CD4-positive, alpha-beta T cell treated with Interleukin-6 at 100 ng/mL for 8 hours (primary cell): ENCODE data around the gene NOB1.
"Not testable (repeated sequence)": the region's sequence is repeated elsewhere in the genome, so short reads cannot be mapped to it uniquely, and the experiment has no call there.

ENCODE experiments used
- DNase-seq: peaks from one replicate; pipeline ENCODE4 v3.0.0-alpha.2; 2020; ENCODE audit warnings: mixed read lengths, low spot score

Gene NOB1

GRCh38 chr16:69754469-69755310 is at the start of gene NOB1:
Gene NOB1 (minus strand): TSS chr16:69754926. CDS start chr16:69754910, 16 bp downstream.
- peak; percentile 98 for DNase-seq

DNA sequence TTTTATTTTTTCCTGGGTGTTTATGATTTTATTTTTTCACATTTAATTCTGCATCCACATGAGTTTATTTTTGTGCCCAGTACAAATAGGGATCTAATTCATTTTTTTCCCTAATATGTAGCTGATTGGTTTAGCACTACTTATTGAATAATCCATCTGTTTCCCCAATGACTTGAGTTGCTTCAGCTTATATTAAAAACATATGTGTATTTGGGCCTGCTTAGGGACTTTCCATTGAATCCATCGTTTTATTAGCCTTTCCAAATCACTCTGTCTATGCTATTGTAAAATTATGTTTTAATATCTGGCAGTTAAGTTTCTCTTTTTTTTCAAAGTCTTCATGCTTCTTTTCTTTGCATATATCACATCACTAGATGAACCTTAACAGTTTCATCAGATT is 49.6 kb upstream of the NOB1 start:
- no peak for DNase-seq

DNA sequence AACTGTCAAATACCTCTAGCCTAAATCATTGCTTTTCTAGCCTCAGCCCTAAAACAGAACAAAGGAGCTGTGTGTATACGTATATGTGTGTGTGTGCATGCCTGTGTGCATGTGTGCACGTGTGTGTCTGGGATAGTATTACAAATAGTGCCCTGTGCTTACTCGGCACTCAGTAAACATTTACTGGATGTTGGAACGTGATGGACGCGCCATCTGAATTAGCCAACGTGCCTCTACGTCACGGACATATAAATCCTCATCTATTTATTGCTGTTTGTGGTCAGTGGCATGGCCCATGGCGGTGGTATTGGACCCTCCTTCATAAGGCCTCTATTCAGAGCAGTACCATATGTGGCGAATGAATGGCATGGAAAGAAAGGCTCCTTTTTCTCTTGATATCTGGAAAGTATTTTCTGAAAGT is 44.9 kb upstream of the NOB1 start:
- DNase-seq, result no peak

- no peak for DNase-seq
Measured at GRCh38 chr16:69798466-69798865, 43.7 kb upstream of the NOB1 start.

DNA sequence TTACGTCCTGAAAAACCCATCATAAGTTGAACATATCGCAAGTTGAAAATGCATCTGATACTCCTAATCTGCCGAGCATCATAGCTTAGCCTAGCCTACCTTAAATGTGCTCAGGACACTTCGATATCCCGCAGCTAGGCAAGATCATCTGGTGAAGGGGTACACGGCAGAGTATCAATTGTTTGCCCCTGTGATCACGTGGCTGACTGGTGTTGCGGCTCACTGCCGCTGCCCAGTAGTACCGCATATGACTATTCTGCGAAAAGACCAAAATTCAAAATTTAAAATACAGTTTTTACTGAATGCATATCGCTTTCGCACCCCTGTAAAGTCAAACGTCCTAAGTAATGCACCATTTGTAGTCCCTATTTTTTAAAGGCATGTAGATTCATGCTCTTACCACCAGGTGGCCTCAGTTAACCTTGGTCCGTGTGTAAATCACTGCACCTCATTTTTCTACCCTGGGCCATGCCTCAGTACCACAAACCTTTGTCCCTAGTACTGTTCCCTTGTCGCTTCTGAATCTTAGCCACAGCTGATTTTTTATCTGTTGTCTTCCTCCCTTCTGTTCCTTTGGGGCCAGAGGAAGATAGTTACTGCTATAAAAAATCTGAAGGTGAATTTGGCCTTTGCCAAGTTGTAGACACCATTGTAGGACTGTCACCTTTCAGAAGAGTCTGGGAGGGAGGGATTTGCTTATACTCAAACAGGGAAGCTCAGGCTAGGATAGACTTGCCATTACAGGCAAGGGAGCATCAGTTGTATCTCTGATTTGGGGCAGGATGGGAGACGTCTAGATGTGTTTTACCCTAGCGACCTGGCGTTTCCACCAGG is 41.8 kb upstream of the NOB1 start:
- DNase-seq, result peak; percentile 30

DNA sequence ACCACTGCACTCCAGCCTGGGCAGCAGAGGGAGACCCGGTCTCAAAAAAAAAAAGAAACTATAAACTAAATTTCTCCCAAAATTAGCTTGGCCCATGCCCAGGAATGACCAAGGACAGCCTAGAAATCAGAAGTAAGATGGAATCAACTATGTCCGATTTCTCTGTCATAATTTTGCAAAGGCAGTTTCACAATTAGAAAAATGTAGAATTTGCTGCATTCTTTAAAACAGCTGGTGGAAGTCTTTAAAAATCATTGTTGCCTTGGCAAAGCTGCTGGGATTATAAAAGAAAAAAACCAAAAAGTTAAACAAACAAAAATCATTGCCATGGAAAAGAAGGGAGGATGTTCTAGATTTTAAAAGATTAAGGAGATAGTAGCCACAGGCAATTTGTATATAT is 39.8 kb upstream of the NOB1 start:
- DNase-seq, result no peak

DNA sequence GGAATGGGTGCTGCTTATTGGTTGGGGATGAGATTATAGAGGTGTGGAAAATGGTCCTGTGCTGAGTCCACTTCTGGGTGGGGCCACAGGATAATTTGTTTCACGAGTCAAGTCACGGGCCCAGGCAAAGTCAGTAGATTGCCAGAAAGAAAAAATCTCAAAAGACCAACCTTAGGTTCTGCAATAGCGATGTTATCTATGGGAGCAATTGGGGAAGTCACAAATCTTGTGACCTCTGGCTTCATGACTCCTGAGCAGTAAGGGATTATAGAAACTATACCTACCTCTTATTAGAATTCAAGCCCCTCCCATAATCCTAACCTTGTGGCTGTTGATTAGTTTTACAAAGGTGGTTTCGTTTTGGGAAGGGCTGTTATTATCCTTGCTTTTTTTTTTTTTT is 38.8 kb upstream of the NOB1 start:
- DNase-seq, result no peak

DNA sequence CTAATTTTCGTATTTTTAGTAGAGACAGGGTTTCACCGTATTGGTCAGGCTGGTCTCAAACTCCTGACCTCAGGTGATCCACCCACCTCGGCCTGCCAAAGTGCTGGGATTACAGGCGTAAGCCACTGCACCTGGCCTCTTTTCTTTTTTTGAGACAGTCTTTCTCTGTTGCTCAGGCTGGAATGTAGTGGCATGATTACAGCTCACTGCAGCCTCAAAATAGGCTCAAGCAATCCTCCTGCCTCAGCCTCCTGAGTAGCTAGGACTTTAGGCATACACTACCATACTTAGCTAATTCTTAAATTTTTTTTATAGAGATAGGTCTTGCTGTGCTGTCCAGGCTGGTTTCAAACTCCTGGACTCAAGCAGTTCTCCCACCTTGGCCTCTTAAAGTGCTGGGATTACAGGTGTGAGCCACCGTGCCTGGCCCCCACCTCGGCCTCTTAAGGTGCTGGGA is 36.7 kb upstream of the NOB1 start:
- DNase-seq, result not testable (repeated sequence)

- no peak for DNase-seq
Measured at GRCh38 chr16:69787883-69788282, 33.2 kb upstream of the NOB1 start.

DNA sequence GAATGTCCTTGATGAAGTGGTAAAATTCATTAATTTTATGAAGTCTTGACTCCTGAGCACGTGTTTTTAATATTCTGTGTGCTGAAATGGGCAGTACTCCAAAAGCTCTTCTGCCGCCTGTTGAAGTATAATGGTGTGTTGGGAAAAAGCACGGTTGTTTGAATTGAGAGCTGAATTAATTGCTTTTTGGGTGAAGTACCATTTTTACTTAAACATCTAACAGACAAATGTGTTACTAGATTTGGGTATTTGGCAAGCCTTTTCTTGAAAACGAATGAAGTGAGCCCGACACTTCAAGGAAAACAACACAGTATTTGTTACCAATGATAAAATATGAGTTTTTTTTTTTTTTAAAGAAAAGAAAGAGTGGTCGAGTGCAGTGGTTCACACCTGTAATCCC is 29.9 kb upstream of the NOB1 start:
- no peak for DNase-seq

GRCh38 chr16:69781118-69781517 is 26.4 kb upstream of the NOB1 start:
- DNase-seq, result no peak

GRCh38 chr16:69779724-69780123 is 25.0 kb upstream of the NOB1 start:
- DNase-seq, result no peak

- no peak for DNase-seq
Measured at GRCh38 chr16:69775563-69775962, 20.8 kb upstream of the NOB1 start.

- DNase-seq, result no peak
Measured at GRCh38 chr16:69773260-69773947, 18.7 kb upstream of the NOB1 start.

DNA sequence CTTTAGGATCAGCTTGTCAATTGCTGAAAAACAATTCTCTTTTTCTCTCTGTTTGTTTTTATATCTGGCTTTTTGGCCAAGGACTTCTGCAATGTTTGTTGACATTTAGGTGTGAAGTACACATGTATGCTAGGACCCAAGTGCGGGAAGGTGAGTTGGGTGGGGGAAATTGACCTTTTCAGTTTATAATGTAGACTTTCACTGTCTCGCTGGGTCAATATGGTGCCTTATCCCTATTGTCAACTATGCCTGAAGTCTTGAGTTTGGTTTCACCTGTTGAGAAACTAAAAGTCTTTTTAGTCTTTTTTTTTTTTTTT is 16.9 kb upstream of the NOB1 start:
- no peak for DNase-seq

- DNase-seq, result no peak
Measured at GRCh38 chr16:69769404-69769803, 14.7 kb upstream of the NOB1 start.

DNA sequence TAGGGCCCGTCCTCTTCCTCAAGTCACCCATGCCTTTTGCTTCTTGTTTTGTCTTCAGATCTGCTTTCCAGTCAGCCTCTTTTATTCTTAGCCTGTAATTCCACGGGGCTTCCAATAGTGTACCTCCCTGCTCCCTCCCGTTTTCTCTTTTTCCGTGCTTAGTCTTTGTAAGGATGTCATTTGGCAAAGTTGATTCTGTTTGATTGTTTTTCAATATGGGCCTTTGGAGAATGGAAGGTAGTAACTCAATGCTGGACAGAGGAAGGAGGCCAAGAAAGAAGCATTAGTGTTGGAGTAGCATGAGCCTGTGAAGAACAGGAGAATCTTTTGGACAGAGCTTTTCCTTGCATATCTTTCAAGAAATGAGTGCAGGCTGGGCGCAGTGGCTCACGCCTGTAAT is 13.9 kb upstream of the NOB1 start:
- no peak for DNase-seq

GRCh38 chr16:69767459-69768229 is 12.9 kb upstream of the NOB1 start:
- DNase-seq, result no peak

- DNase-seq, result no peak
Measured at GRCh38 chr16:69763599-69763942, 8.8 kb upstream of the NOB1 start.

- no peak for DNase-seq
Measured at GRCh38 chr16:69762814-69763598, 8.3 kb upstream of the NOB1 start.
